ENCODE results near the gene L3HYPDH.
"Not testable (repeated sequence)": the region's sequence is repeated elsewhere in the genome, so short reads cannot be mapped to it uniquely, and the experiment has no call there.

L3HYPDH gene

GRCh38 chr14:59461891-59462290 is 22.3 kb downstream of the L3HYPDH start:
- TF ChIP-seq, protein P1, sequence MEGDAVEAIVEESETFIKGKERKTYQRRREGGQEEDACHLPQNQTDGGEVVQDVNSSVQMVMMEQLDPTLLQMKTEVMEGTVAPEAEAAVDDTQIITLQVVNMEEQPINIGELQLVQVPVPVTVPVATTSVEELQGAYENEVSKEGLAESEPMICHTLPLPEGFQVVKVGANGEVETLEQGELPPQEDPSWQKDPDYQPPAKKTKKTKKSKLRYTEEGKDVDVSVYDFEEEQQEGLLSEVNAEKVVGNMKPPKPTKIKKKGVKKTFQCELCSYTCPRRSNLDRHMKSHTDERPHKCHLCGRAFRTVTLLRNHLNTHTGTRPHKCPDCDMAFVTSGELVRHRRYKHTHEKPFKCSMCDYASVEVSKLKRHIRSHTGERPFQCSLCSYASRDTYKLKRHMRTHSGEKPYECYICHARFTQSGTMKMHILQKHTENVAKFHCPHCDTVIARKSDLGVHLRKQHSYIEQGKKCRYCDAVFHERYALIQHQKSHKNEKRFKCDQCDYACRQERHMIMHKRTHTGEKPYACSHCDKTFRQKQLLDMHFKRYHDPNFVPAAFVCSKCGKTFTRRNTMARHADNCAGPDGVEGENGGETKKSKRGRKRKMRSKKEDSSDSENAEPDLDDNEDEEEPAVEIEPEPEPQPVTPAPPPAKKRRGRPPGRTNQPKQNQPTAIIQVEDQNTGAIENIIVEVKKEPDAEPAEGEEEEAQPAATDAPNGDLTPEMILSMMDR (IDR thresholded peaks at IDR 0.05; ENCODE audit: insufficient read depth, missing control alignments), result no peak
- DNase-seq (ENCODE audit: insufficient read length, low spot score) (no peak), FAIRE-seq (no peak)

- DNase-seq (ENCODE audit: insufficient read length, low spot score) (no peak), FAIRE-seq (no peak)
- TF ChIP-seq, protein P1 (IDR thresholded peaks at IDR 0.05; ENCODE audit: insufficient read depth, missing control alignments), result no peak
Observed at GRCh38 chr14:59460378-59460777, 23.8 kb downstream of the L3HYPDH start.

DNA sequence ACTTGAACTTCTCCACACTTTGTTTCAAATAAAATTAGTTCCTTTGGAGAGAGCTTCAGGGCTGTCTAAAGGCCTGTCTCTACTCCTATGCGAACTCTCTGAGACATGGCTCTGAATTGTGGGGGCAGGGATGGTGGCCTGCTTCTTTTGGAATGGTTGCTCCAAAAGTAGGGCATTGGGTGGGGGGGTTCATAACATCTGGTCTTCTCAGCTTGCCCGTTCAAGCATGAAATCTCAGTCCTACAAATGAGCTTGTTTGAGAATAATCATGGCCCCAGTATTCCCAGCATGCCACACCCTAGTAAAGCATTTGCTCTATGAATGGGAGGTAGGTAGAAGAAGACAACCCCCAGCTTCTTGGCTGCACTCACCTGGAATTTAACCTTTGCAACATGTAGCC is 25.7 kb downstream of the L3HYPDH start:
- TF ChIP-seq, protein P1 (IDR thresholded peaks at IDR 0.05; ENCODE audit: insufficient read depth, missing control alignments), result no peak
- FAIRE-seq, result no peak
- DNase-seq (ENCODE audit: insufficient read length, low spot score), result no peak

- TF ChIP-seq, protein P1 (IDR thresholded peaks at IDR 0.05; ENCODE audit: insufficient read depth, missing control alignments), result no peak
- DNase-seq (ENCODE audit: insufficient read length, low spot score) (no peak), FAIRE-seq (no peak)
Observed at GRCh38 chr14:59455411-59455810, 28.8 kb downstream of the L3HYPDH start.

DNA sequence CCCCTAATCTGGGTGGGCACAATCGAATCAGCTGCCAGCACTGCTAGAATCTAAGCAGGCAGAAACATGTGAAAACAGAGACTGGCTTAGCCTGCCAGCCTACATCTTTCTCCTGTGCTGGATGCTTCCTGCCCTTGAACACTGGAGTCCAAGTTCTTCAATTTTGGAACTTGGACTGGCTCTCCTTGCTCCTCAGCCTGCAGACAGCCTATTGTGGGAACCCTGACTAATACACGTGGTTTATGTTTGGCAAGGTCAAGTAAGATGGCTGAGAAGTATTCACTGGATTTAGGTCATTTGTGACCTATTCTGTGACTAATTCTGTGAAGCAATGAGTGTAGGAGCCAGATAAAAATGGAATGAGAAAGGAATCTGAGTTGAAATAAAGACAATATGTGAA is 30.1 kb downstream of the L3HYPDH start:
- no peak for DNase-seq (ENCODE audit: insufficient read length, low spot score)
- TF ChIP-seq, protein P1 (IDR thresholded peaks at IDR 0.05; ENCODE audit: insufficient read depth, missing control alignments), result no peak
- no peak for FAIRE-seq

DNA sequence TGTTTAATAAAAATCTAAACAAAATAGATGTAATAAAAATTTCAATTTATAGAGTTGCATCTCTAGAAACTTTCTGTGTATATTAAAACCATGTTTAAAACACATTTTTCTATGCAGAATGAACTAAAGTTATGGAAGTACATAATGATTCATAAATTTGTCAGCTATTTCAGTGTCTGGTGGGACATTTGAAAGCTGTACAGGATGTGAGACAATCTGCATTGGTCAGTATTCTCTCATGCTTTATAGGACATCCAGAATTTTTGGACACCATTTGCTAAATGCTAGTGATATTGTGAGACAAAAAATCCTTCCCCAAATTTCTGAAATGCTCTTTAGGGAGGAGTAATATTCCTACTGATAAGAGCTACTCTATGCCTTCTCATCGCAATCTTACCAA is 32.4 kb downstream of the L3HYPDH start:
- FAIRE-seq (no peak), DNase-seq (ENCODE audit: insufficient read length, low spot score) (no peak)
- TF ChIP-seq, protein P1 (IDR thresholded peaks at IDR 0.05; ENCODE audit: insufficient read depth, missing control alignments), result no peak

DNA sequence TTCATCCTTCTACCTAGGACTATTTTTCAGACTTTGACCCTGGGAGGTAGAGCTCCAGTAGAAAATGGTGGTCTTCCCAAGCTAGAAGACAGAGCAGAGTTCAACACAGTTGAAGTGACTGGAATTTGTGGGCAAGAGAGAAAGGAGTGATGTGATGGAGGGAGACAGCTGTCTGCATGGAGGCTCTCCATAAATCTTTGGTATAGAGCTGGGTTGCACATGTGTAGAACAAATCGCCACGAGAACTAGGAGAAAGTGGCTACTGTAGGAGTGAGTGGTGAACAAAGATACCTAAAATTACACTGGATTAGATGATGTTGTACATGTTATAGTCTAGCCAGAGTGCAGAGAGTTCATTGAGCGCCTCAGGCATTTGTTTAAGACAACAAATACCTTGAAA is 33.5 kb downstream of the L3HYPDH start:
- TF ChIP-seq, protein P1 (IDR thresholded peaks at IDR 0.05; ENCODE audit: insufficient read depth, missing control alignments), result no peak
- FAIRE-seq, result no peak
- no peak for DNase-seq (ENCODE audit: insufficient read length, low spot score)

- FAIRE-seq; DNase-seq (ENCODE audit: insufficient read length, low spot score): not testable (repeated sequence)
Observed at GRCh38 chr14:59448673-59449072, 35.5 kb downstream of the L3HYPDH start.

Measured in D721Med (cell line).